H1 (cell line): Measurements from ENCODE around the gene ASB3. TPM values are rescaled to one million over a fixed set of nuclear protein-coding genes. Genes with fewer than 3 reads are reported as not detected.

Source experiments
- ATF3 ChIP-seq: IDR thresholded peaks from 2 replicates; pipeline ENCODE4 v1.6.1; 2011; ENCODE audit warnings: low read depth, mild to moderate bottlenecking, low read length; ENCODE audit not compliant: insufficient read depth
- BCL11A ChIP-seq, 2 experiments: IDR thresholded peaks; one replicate each; pipeline ENCODE4 v1.6.1; 2011; ENCODE audit warnings: low read depth in 2 of 2, low read length in 2 of 2, mild to moderate bottlenecking in 2 of 2
- CHD1 ChIP-seq: IDR thresholded peaks from 2 replicates; pipeline ENCODE4 v1.6.1; 2012; ENCODE audit warnings: low read depth, low read length, improper control_type of control experiment
- CTBP2 ChIP-seq: IDR thresholded peaks from 2 replicates; pipeline ENCODE4 v1.7.0; 2011; ENCODE audit warnings: borderline replicate concordance, mild to moderate bottlenecking, moderate library complexity, mixed read lengths, low read length; ENCODE audit not compliant: insufficient read depth, insufficient read length
- EZH2 ChIP-seq: fragments of 200-600 bp; sonication (generic); IDR thresholded peaks from 2 replicates; pipeline ENCODE4 v1.7.1; 2012; ENCODE audit warnings: low read depth, mild to moderate bottlenecking, moderate library complexity, low read length, inconsistent platforms; ENCODE audit not compliant: severe bottlenecking
- FOSL1 ChIP-seq: IDR thresholded peaks from 2 replicates; pipeline ENCODE4 v1.6.1; 2011; ENCODE audit warnings: mild to moderate bottlenecking, low read depth, low read length, moderate library complexity; ENCODE audit not compliant: insufficient read depth
- JUN ChIP-seq: IDR thresholded peaks from 2 replicates; pipeline ENCODE4 v1.6.1; 2011; ENCODE audit warnings: low read depth, mild to moderate bottlenecking, improper control_type of control experiment, low read length
- JUND ChIP-seq: IDR thresholded peaks from 2 replicates; pipeline ENCODE4 v1.6.1; 2011; ENCODE audit warnings: mild to moderate bottlenecking, improper control_type of control experiment, low read length
- KDM5A ChIP-seq: fragments of 200-600 bp; IDR thresholded peaks from 2 replicates; pipeline ENCODE4 v1.7.1; 2012; ENCODE audit warnings: mild to moderate bottlenecking, low read length, inconsistent platforms, mixed read lengths
- MAX ChIP-seq: IDR thresholded peaks from 2 replicates; pipeline ENCODE4 v1.6.1; 2012; ENCODE audit warnings: inconsistent platforms
- NANOG ChIP-seq: IDR thresholded peaks from 2 replicates; pipeline ENCODE4 v1.6.1; 2011; ENCODE audit warnings: low read length, low read depth, mild to moderate bottlenecking, inconsistent platforms; ENCODE audit not compliant: insufficient read depth, poor library complexity, severe bottlenecking
- NRF1 ChIP-seq: IDR thresholded peaks from 2 replicates; pipeline ENCODE4 v1.6.1; 2011; ENCODE audit warnings: mild to moderate bottlenecking, low read depth, low read length, improper control_type of control experiment
- PHF8 ChIP-seq: fragments of 200-600 bp; sonication (generic); conservative IDR thresholded peaks from 2 replicates; pipeline ENCODE4 v1.7.1; 2012; ENCODE audit warnings: low read depth, mild to moderate bottlenecking, inconsistent platforms, low read length, moderate library complexity
- POLR2AphosphoS5 ChIP-seq: IDR thresholded peaks from 2 replicates; pipeline ENCODE4 v1.6.1; 2011; ENCODE audit warnings: low read depth, low read length
- RFX5 ChIP-seq: IDR thresholded peaks from 2 replicates; pipeline ENCODE4 v1.6.1; 2011; ENCODE audit warnings: low read depth, low read length, improper control_type of control experiment, borderline replicate concordance
- SAP30 ChIP-seq: fragments of 300-600 bp; sonication (generic); IDR thresholded peaks from 2 replicates; pipeline ENCODE4 v1.7.1; 2012; ENCODE audit warnings: low read length, moderate library complexity, mild to moderate bottlenecking, inconsistent platforms; ENCODE audit not compliant: insufficient read depth, insufficient replicate concordance
- SIN3A ChIP-seq, 2 experiments: IDR thresholded peaks in 1 of 2; conservative IDR thresholded peaks in 1 of 2; 2 replicates each; pipeline ENCODE4 v1.6.1; 2011 to 2012; ENCODE audit warnings: low read length in 2 of 2, improper control_type of control experiment in 1 of 2, low read depth in 1 of 2, mild to moderate bottlenecking in 1 of 2
- SIX5 ChIP-seq: IDR thresholded peaks from 2 replicates; pipeline ENCODE4 v1.6.1; 2011; ENCODE audit warnings: mild to moderate bottlenecking, low read depth, low read length
- SP1 ChIP-seq: IDR thresholded peaks from 2 replicates; pipeline ENCODE4 v1.6.1; 2011; ENCODE audit warnings: low read depth, low read length
- TBP ChIP-seq: IDR thresholded peaks from 2 replicates; pipeline ENCODE4 v1.6.1; 2011; ENCODE audit warnings: low read depth, low read length, improper control_type of control experiment
- TEAD4 ChIP-seq: IDR thresholded peaks from 2 replicates; pipeline ENCODE4 v1.6.1; 2012; ENCODE audit warnings: low read depth, low read length, inconsistent platforms, mixed read lengths
- USF2 ChIP-seq: IDR thresholded peaks from 2 replicates; pipeline ENCODE4 v1.6.1; 2011; ENCODE audit warnings: low read length, improper control_type of control experiment
- YY1 ChIP-seq: IDR thresholded peaks from 2 replicates; pipeline ENCODE4 v1.6.1; 2011; ENCODE audit warnings: low read depth, mild to moderate bottlenecking, low read length
- polyA plus RNA-seq, 7 experiments: library from polyadenylated mRNA; depleted of rRNA in 3 of 7; stranded (reverse) in 5 of 7; unstranded in 2 of 7; fragments of >200 nt in 5 of 7; fragments of 200-250 nt in 2 of 7; gene quantifications; 1 replicate in 5 of 7; 2 replicates in 1 of 7; 4 replicates in 1 of 7; pipeline versions ENCODE4 v1.2.1 to v1.2.3, GENCODE V29; 2011 to 2013; ENCODE audit warnings: missing spikeins in 2 of 7, mixed read lengths in 2 of 7
- total RNA-seq: library from RNA; stranded (reverse); fragmentation: NEBNext Ultra II Directional; extraction: Animal tissue kit (Norgen Biotek cat#: 25700); gene quantifications from 2 replicates; pipeline ENCODE4 v1.2.1, GENCODE V29; 2021
- TF ChIP-seq, protein P1 (sequence below): IDR thresholded peaks from 2 replicates; pipeline ENCODE4 v1.6.1; 2012; ENCODE audit warnings: inconsistent platforms

Gene ASB3
- total and polyA plus RNA-seq, 2 of the 8 experiments (the other 6 are each of a cell fraction or from before 2014, with no cell fraction given): 22.6 to 25.4 TPM

- TF ChIP-seq TEAD4 (no peak), ATF3 (no peak), NRF1 (no peak), CTBP2 (no peak), PHF8 (no peak), SIN3A (conservative IDR thresholded peaks at IDR 0.05 in 1 of 2, IDR thresholded peaks at IDR 0.05 in 1 of 2; ENCODE audit: low read depth in 1 of 2, low read length in 2 of 2) (peak; percentile 33 to 55; a peak in 1 of 4 replicates), EZH2 (no peak), TBP (no peak), BCL11A (IDR thresholded peaks at IDR 0.05; ENCODE audit: low read depth in 2 of 2, low read length in 2 of 2) (no peak), MAX (no peak), SP1 (peak; percentile 60), NANOG (peak; percentile 16), RFX5 (no peak), SIX5 (no peak), KDM5A (no peak), YY1 (no peak), FOSL1 (no peak), CHD1 (no peak), SAP30 (no peak), POLR2AphosphoS5 (no peak), JUND (no peak), USF2 (no peak), JUN (no peak)
- TF ChIP-seq, protein P1, sequence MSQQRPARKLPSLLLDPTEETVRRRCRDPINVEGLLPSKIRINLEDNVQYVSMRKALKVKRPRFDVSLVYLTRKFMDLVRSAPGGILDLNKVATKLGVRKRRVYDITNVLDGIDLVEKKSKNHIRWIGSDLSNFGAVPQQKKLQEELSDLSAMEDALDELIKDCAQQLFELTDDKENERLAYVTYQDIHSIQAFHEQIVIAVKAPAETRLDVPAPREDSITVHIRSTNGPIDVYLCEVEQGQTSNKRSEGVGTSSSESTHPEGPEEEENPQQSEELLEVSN: no peak
These were observed 145.5 kb downstream of the ASB3 start (continued) for GRCh38 chr2:53641290-53641689.
